ENCODE data around the gene CATSPERB.
"Not testable (repeated sequence)": the region's sequence is repeated elsewhere in the genome, so short reads cannot be mapped to it uniquely, and the experiment has no call there.

Gene CATSPERB

GRCh38 chr14:91595736-91596135 is 136.2 kb downstream of the CATSPERB start:
- no peak overlapping the region for H3K4me3 ChIP-seq (ENCODE audit: low read depth, low read length)
- DNase-seq (ENCODE audit: low read depth) = no peak

- DNase-seq (ENCODE audit: low read depth); H3K4me3 ChIP-seq (ENCODE audit: low read depth, low read length): not testable (repeated sequence)
Observed at GRCh38 chr14:91593957-91594356, 137.9 kb downstream of the CATSPERB start.

- DNase-seq (ENCODE audit: low read depth) = no peak
- H3K4me3 ChIP-seq (ENCODE audit: low read depth, low read length) = no peak overlapping the region
Observed at GRCh38 chr14:91586410-91586809, 145.5 kb downstream of the CATSPERB start.

- H3K4me3 ChIP-seq (ENCODE audit: low read depth, low read length) = no peak overlapping the region
- no peak for DNase-seq (ENCODE audit: low read depth)
Observed at GRCh38 chr14:91585856-91586255, 146.0 kb downstream of the CATSPERB start.

- no peak for DNase-seq (ENCODE audit: low read depth)
Observed at GRCh38 chr14:91582761-91583160, 149.1 kb downstream of the CATSPERB start.

GRCh38 chr14:91580876-91581577 is 150.9 kb downstream of the CATSPERB start:
- no peak for DNase-seq (ENCODE audit: low read depth)
- no peak overlapping the region for H3K4me3 ChIP-seq (ENCODE audit: low read depth, low read length)

More at GRCh38 chr14:91582761-91583160, 149.1 kb downstream of the CATSPERB start:
- no peak overlapping the region for H3K4me3 ChIP-seq (ENCODE audit: low read depth, low read length)

GRCh38 chr14:91577632-91578233 is 154.2 kb downstream of the CATSPERB start:
- no peak for DNase-seq (ENCODE audit: low read depth)
- H3K4me3 ChIP-seq (ENCODE audit: low read depth, low read length) = no peak overlapping the region

GRCh38 chr14:91575469-91576208 is 156.2 kb downstream of the CATSPERB start:
- DNase-seq (ENCODE audit: low read depth) = no peak
- H3K4me3 ChIP-seq (ENCODE audit: low read depth, low read length) = no peak overlapping the region

GRCh38 chr14:91573894-91574837 is 157.7 kb downstream of the CATSPERB start:
- peak overlapping the region; percentile 49 for H3K4me3 ChIP-seq (ENCODE audit: low read depth, low read length)
- DNase-seq (ENCODE audit: low read depth) = peak; percentile 7

- no peak for DNase-seq (ENCODE audit: low read depth)
- peak overlapping the region; percentile 49 for H3K4me3 ChIP-seq (ENCODE audit: low read depth, low read length)
Observed at GRCh38 chr14:91573528-91573893, 158.4 kb downstream of the CATSPERB start.

- no peak overlapping the region for H3K4me3 ChIP-seq (ENCODE audit: low read depth, low read length)
- no peak for DNase-seq (ENCODE audit: low read depth)
Observed at GRCh38 chr14:91570021-91570420, 161.9 kb downstream of the CATSPERB start.

- no peak overlapping the region for H3K4me3 ChIP-seq (ENCODE audit: low read depth, low read length)
- DNase-seq (ENCODE audit: low read depth) = no peak
Observed at GRCh38 chr14:91569301-91569700, 162.6 kb downstream of the CATSPERB start.

GRCh38 chr14:91568626-91569025 is 163.3 kb downstream of the CATSPERB start:
- DNase-seq (ENCODE audit: low read depth) = no peak

GRCh38 chr14:91567827-91568226 is 164.1 kb downstream of the CATSPERB start:
- H3K4me3 ChIP-seq (ENCODE audit: low read depth, low read length); DNase-seq (ENCODE audit: low read depth): not testable (repeated sequence)

More at GRCh38 chr14:91568626-91569025, 163.3 kb downstream of the CATSPERB start:
- H3K4me3 ChIP-seq (ENCODE audit: low read depth, low read length) = no peak overlapping the region

- no peak for DNase-seq (ENCODE audit: low read depth)
- H3K4me3 ChIP-seq (ENCODE audit: low read depth, low read length) = no peak overlapping the region
Observed at GRCh38 chr14:91555531-91555930, 176.4 kb downstream of the CATSPERB start.

- H3K4me3 ChIP-seq (ENCODE audit: low read depth, low read length) = no peak overlapping the region
- DNase-seq (ENCODE audit: low read depth) = no peak
Observed at GRCh38 chr14:91554535-91555332, 177.2 kb downstream of the CATSPERB start.

- DNase-seq (ENCODE audit: low read depth) = no peak
Observed at GRCh38 chr14:91548108-91548507, 183.8 kb downstream of the CATSPERB start.

GRCh38 chr14:91545946-91546716 is 185.8 kb downstream of the CATSPERB start:
- no peak overlapping the region for H3K4me3 ChIP-seq (ENCODE audit: low read depth, low read length)
- no peak for DNase-seq (ENCODE audit: low read depth)

More at GRCh38 chr14:91548108-91548507, 183.8 kb downstream of the CATSPERB start:
- H3K4me3 ChIP-seq (ENCODE audit: low read depth, low read length) = no peak overlapping the region
